MM.1S (cell line): Measurements from ENCODE around the gene MBOAT2.

ENCODE experiments used
- DNase-seq: peaks from one replicate; pipeline ENCODE4 v3.0.0-alpha.2; 2015
- H2AFZ ChIP-seq: fragments of 300-600 bp; sonication (generic); 2 replicates; pipeline ENCODE4 v1.6.0; 2016; ENCODE audit warnings: antibody characterized with exemption, low read length
- H3F3A ChIP-seq: fragments of 300-600 bp; sonication (generic); 2 replicates; pipeline ENCODE4 v1.6.1; 2016; ENCODE audit warnings: mild to moderate bottlenecking, antibody characterized with exemption, low read length, moderate library complexity, mixed read lengths; ENCODE audit not compliant: insufficient read depth
- H3K27ac ChIP-seq: fragments of 300-600 bp; sonication (generic); 2 replicates; pipeline ENCODE4 v1.5.1; 2016; ENCODE audit warnings: mild to moderate bottlenecking, low read length
- H3K27me3 ChIP-seq: fragments of 300-600 bp; sonication (generic); replicated peaks from 2 replicates; pipeline ENCODE4 v1.6.0; 2016; ENCODE audit warnings: low read length; ENCODE audit not compliant: insufficient read depth
- H3K36me3 ChIP-seq: fragments of 300-600 bp; sonication (generic); replicated peaks from 2 replicates; pipeline ENCODE4 v1.6.1; 2016; ENCODE audit warnings: mild to moderate bottlenecking, low read length, mixed read lengths; ENCODE audit not compliant: insufficient read depth
- H3K4me1 ChIP-seq: fragments of 300-600 bp; sonication (generic); 2 replicates; pipeline ENCODE4 v1.6.1; 2016; ENCODE audit warnings: low read length, mixed read lengths
- H3K4me2 ChIP-seq: fragments of 300-600 bp; sonication (generic); 2 replicates; pipeline ENCODE4 v1.6.0; 2016; ENCODE audit warnings: low read depth, low read length
- H3K4me3 ChIP-seq: fragments of 300-600 bp; sonication (generic); 2 replicates; pipeline ENCODE4 v1.5.1; 2016; ENCODE audit warnings: low read length, mixed read lengths
- H3K79me2 ChIP-seq: fragments of 300-600 bp; sonication (generic); 2 replicates; pipeline ENCODE4 v1.6.1; 2016; ENCODE audit warnings: mixed run types, low read length, mixed read lengths
- H3K9ac ChIP-seq: fragments of 300-600 bp; sonication (generic); 2 replicates; pipeline ENCODE4 v1.6.1; 2016; ENCODE audit warnings: low read length, mixed read lengths
- H3K9me2 ChIP-seq: fragments of 300-600 bp; sonication (generic); replicated peaks from 2 replicates; pipeline ENCODE4 v1.6.1; 2016; ENCODE audit warnings: mild to moderate bottlenecking, low read length, mixed read lengths; ENCODE audit not compliant: insufficient read depth
- H3K9me3 ChIP-seq: fragments of 300-600 bp; sonication (generic); replicated peaks from 2 replicates; pipeline ENCODE4 v1.6.1; 2016; ENCODE audit warnings: mild to moderate bottlenecking, low read length, mixed read lengths; ENCODE audit not compliant: insufficient read depth
- H4K20me1 ChIP-seq: fragments of 300-600 bp; sonication (generic); 2 replicates; pipeline ENCODE4 v1.6.1; 2016; ENCODE audit warnings: mild to moderate bottlenecking, low read length, moderate library complexity, mixed read lengths; ENCODE audit not compliant: insufficient read depth
- CTCF ChIP-seq: fragments of 300-600 bp; sonication (generic); IDR thresholded peaks from 2 replicates; pipeline ENCODE4 v1.5.1; 2016; ENCODE audit warnings: antibody characterized with exemption, low read length, mixed read lengths
- EZH2 ChIP-seq: fragments of 300-600 bp; sonication (generic); optimal IDR thresholded peaks from 2 replicates; pipeline ENCODE3; 2017; ENCODE audit warnings: low read depth, mild to moderate bottlenecking, antibody characterized with exemption, low read length, mixed read lengths
- EZH2phosphoT487 ChIP-seq: fragments of 300-600 bp; sonication (generic); IDR thresholded peaks from 2 replicates; pipeline ENCODE4 v1.6.1; 2018; ENCODE audit warnings: antibody characterized with exemption, low read length

MBOAT2 gene

DNA sequence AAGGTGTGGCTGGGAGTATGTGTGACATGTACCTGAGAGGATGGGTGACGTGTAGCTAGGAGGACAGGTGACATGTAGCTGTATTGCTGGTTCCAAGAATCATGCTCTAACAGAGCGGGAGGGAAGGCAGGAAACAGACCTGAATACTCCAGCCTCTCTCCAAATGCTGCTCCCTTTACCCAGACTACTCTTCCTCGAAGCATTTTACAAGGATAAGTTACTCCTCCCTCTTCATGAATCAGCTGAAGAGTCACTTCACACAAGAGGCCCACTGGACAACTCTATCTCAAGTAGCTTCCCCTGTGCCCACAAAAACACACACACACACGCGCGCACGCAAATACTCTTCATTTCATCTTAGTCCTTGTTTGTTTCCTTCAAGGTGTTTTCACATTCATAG is 113.5 kb downstream of the MBOAT2 start:
- Histone ChIP-seq H3K4me2 (no peak overlapping the region), H3F3A (no peaks in the 10 kb centered on the region), H3K27ac (no peak overlapping the region), H3K9me3 (no peaks in the 10 kb centered on the region), H3K9me2 (no peaks in the 10 kb centered on the region), H3K4me1 (no peaks in the 10 kb centered on the region), H4K20me1 (no peaks in the 10 kb centered on the region), H3K27me3 (no peaks in the 10 kb centered on the region), H3K4me3 (no peak overlapping the region), H2AFZ (no peak overlapping the region), H3K79me2 (no peaks in the 10 kb centered on the region), H3K9ac (no peak overlapping the region), H3K36me3 (no peaks in the 10 kb centered on the region)
- DNase-seq, result no peak
- TF ChIP-seq EZH2, result no peak
- TF ChIP-seq CTCF, result no peak
- no peak for TF ChIP-seq EZH2phosphoT487

- no peak overlapping the region for H3K9ac ChIP-seq
- H3K4me3 ChIP-seq, result no peak overlapping the region
- H3K4me2 ChIP-seq, result no peak overlapping the region
- no peaks in the 10 kb centered on the region for H3K27me3 ChIP-seq
- no peak overlapping the region for H3K27ac ChIP-seq
- H3K36me3 ChIP-seq, result no peaks in the 10 kb centered on the region
- no peak for TF ChIP-seq CTCF
- no peak for TF ChIP-seq EZH2
- TF ChIP-seq EZH2phosphoT487, result no peak
- no peak for DNase-seq
- H3K4me1 ChIP-seq, result no peaks in the 10 kb centered on the region
- no peak overlapping the region for H2AFZ ChIP-seq
- H3K79me2 ChIP-seq, result no peaks in the 10 kb centered on the region
- H3K9me2 ChIP-seq, result no peaks in the 10 kb centered on the region
- H3F3A ChIP-seq, result no peaks in the 10 kb centered on the region; the same call in 1 of the 2 replicates
- no peaks in the 10 kb centered on the region for H4K20me1 ChIP-seq
- no peaks in the 10 kb centered on the region for H3K9me3 ChIP-seq
Observed at GRCh38 chr2:8888963-8889362, 114.5 kb downstream of the MBOAT2 start.

- Histone ChIP-seq H4K20me1 (no peaks in the 10 kb centered on the region), H3F3A (no peaks in the 10 kb centered on the region; the same call in 1 of the 2 replicates), H3K27me3 (no peaks in the 10 kb centered on the region), H3K9me2 (no peaks in the 10 kb centered on the region), H3K27ac (no peak overlapping the region), H3K9me3 (no peaks in the 10 kb centered on the region), H3K79me2 (no peaks in the 10 kb centered on the region), H3K9ac (no peak overlapping the region), H3K4me2 (no peak overlapping the region), H2AFZ (no peak overlapping the region), H3K4me1 (no peaks in the 10 kb centered on the region), H3K36me3 (no peaks in the 10 kb centered on the region), H3K4me3 (no peak overlapping the region)
- TF ChIP-seq EZH2phosphoT487 (no peak), CTCF (no peak), EZH2 (no peak)
- DNase-seq, result no peak
Observed at GRCh38 chr2:8886876-8887275, 116.6 kb downstream of the MBOAT2 start.

DNA sequence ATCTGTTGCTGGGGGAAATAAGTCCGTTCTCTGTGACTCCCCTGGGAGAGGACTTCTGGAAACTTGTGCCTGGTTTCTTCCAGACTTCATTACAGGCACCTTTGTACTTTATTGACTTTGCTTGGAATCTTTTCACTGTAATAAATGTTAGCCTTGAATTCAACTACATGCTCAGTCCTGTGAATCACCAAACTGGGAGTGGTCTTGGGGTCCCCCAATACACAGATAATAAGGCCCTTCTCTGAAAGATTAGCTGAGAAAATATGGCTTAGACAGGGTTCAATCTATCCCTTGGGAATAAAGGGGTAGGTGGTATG is 117.3 kb downstream of the MBOAT2 start:
- no peaks in the 10 kb centered on the region; the same call in 1 of the 2 replicates for H3F3A ChIP-seq
- H3K4me1 ChIP-seq, result no peaks in the 10 kb centered on the region
- no peaks in the 10 kb centered on the region for H3K36me3 ChIP-seq
- H3K9me3 ChIP-seq, result no peaks in the 10 kb centered on the region
- no peak overlapping the region for H2AFZ ChIP-seq
- no peak overlapping the region for H3K27ac ChIP-seq
- TF ChIP-seq EZH2phosphoT487, result no peak
- TF ChIP-seq CTCF, result no peak
- no peak for TF ChIP-seq EZH2
- H3K4me2 ChIP-seq, result no peak overlapping the region
- DNase-seq, result no peak
- no peaks in the 10 kb centered on the region for H4K20me1 ChIP-seq
- no peak overlapping the region for H3K9ac ChIP-seq
- H3K9me2 ChIP-seq, result no peaks in the 10 kb centered on the region
- H3K79me2 ChIP-seq, result no peaks in the 10 kb centered on the region
- no peaks in the 10 kb centered on the region for H3K27me3 ChIP-seq
- no peak overlapping the region for H3K4me3 ChIP-seq
